Endothelial cell of umbilical vein (primary cell): ENCODE results near the gene AGMO. TPM values are rescaled to one million over a fixed set of nuclear protein-coding genes. Genes with fewer than 3 reads are reported as not detected.

Experiments used
- BruUV-seq: library from RNA; stranded (reverse); fragments of 400-500 nt; replicated peaks from 2 replicates; lab custom pipeline; 2021; lab: Mats Ljungman, UMichigan
- CTCF ChIA-PET: fragments of 300-600, 350-600 bp; sonication (Branson Sonifier 250); formaldehyde crosslinking; loops from one replicate; lab custom pipeline; 2021; ENCODE audit warnings: antibody characterized with exemption, inconsistent platforms; lab: Charles Lee
- POLR2A ChIA-PET: fragments of 300-600, 350-600 bp; sonication (Branson Sonifier 250); formaldehyde crosslinking; loops from one replicate; lab custom pipeline; 2021; ENCODE audit warnings: antibody characterized with exemption, inconsistent platforms; lab: Charles Lee
- DNase-seq: peaks from one replicate; pipeline ENCODE4 v3.0.0-alpha.2; 2011; ENCODE audit warnings: low read depth, low spot score
- FAIRE-seq: peaks from 2 replicates; lab custom pipeline; 2011; peaks lifted over from hg19 to GRCh38; lab: Jason Lieb, UNC
- H2AFZ ChIP-seq: 2 replicates; pipeline ENCODE4 v1.6.0; 2012; ENCODE audit warnings: low read depth, low read length, control low read depth, inconsistent platforms
- H3K27ac ChIP-seq: 2 replicates; pipeline ENCODE4 v1.5.1; 2011; ENCODE audit warnings: low read depth, mild to moderate bottlenecking, control low read depth, low read length, moderate library complexity; ENCODE audit not compliant: insufficient read depth
- H3K27me3 ChIP-seq, 2 experiments: 2 replicates each; pipeline versions ENCODE4 v1.6.0 to v1.6.1; 2011; ENCODE audit warnings: low read length in 2 of 2, mixed read lengths in 1 of 2; ENCODE audit not compliant: control insufficient read depth in 2 of 2, insufficient read depth in 2 of 2
- H3K36me3 ChIP-seq, 2 experiments: 2 replicates in 1 of 2; 3 replicates in 1 of 2; pipeline ENCODE4 v1.5.1; 2011; ENCODE audit warnings: low read length in 2 of 2, mild to moderate bottlenecking in 1 of 2, moderate library complexity in 1 of 2; ENCODE audit not compliant: control insufficient read depth in 2 of 2, insufficient read depth in 2 of 2; ENCODE audit errors: extremely low read depth in 1 of 2
- H3K4me1 ChIP-seq: 3 replicates; pipeline ENCODE4 v1.5.1; 2011; ENCODE audit warnings: mild to moderate bottlenecking, low read length; ENCODE audit not compliant: control insufficient read depth, insufficient read depth; ENCODE audit errors: extremely low read depth
- H3K4me2 ChIP-seq: 2 replicates; pipeline ENCODE4 v1.6.1; 2011; ENCODE audit warnings: low read length, control low read depth, mixed read lengths; ENCODE audit not compliant: insufficient read depth
- H3K4me3 ChIP-seq, 3 experiments: fragments of 200-600 bp in 1 of 3; sonication (generic), shearing (Covaris generic) in 1 of 3; replicated peaks in 1 of 3; 2 replicates each; pipeline ENCODE4 v1.5.1; 2011 to 2016; ENCODE audit warnings: control low read depth in 3 of 3, low read length in 3 of 3, mild to moderate bottlenecking in 2 of 3, inconsistent platforms in 1 of 3, low read depth in 1 of 3, moderate library complexity in 1 of 3; ENCODE audit not compliant: insufficient read depth in 1 of 3
- H3K79me2 ChIP-seq: 2 replicates; pipeline ENCODE4 v1.6.0; 2012; ENCODE audit warnings: low read length, inconsistent platforms; ENCODE audit not compliant: control insufficient read depth, insufficient read depth
- H3K9ac ChIP-seq: replicated peaks from 2 replicates; pipeline ENCODE3; 2011; ENCODE audit warnings: low read length, control low read depth; ENCODE audit not compliant: insufficient read depth; ENCODE audit errors: extremely low read depth
- H3K9me1 ChIP-seq: replicated peaks from 3 replicates; pipeline ENCODE4 v1.6.0; 2011; ENCODE audit warnings: mild to moderate bottlenecking, low read length; ENCODE audit not compliant: control insufficient read depth, insufficient read depth; ENCODE audit errors: extremely low read depth
- H3K9me3 ChIP-seq: replicated peaks from 2 replicates; pipeline ENCODE4 v1.5.1; 2012; ENCODE audit warnings: low read length, inconsistent platforms; ENCODE audit not compliant: control insufficient read depth, insufficient read depth
- H4K20me1 ChIP-seq: replicated peaks from 2 replicates; pipeline ENCODE3; 2011; ENCODE audit warnings: mild to moderate bottlenecking, low read length; ENCODE audit not compliant: control insufficient read depth, insufficient read depth; ENCODE audit errors: extremely low read depth
- EZH2 ChIP-seq: IDR thresholded peaks from 2 replicates; pipeline ENCODE4 v1.6.1; 2012; ENCODE audit warnings: borderline replicate concordance, low read depth, mild to moderate bottlenecking, moderate library complexity, low read length, inconsistent platforms; ENCODE audit not compliant: severe bottlenecking
- FOS ChIP-seq: IDR thresholded peaks from 2 replicates; pipeline ENCODE4 v1.6.1; 2011; ENCODE audit warnings: mild to moderate bottlenecking, low read length, moderate library complexity, borderline replicate concordance; ENCODE audit not compliant: insufficient read depth
- GATA2 ChIP-seq: IDR thresholded peaks from 2 replicates; pipeline ENCODE4 v1.7.0; 2011; ENCODE audit warnings: low read depth, mild to moderate bottlenecking, moderate library complexity, mixed read lengths, low read length; ENCODE audit not compliant: insufficient read length, insufficient read depth
- JUN ChIP-seq: IDR thresholded peaks from 2 replicates; pipeline ENCODE4 v1.6.1; 2011; ENCODE audit warnings: borderline replicate concordance, low read depth; ENCODE audit not compliant: insufficient read length, insufficient read depth
- MYC ChIP-seq: IDR thresholded peaks from one replicate; pipeline ENCODE4 v1.6.1; 2011; ENCODE audit warnings: mild to moderate bottlenecking, low read depth, low read length
- POLR2A ChIP-seq: IDR thresholded peaks from 2 replicates; pipeline ENCODE4 v1.6.1; 2012; ENCODE audit warnings: low read depth, mild to moderate bottlenecking, control low read depth, low read length
- POLR2AphosphoS5 ChIP-seq: IDR thresholded peaks from 2 replicates; pipeline ENCODE4 v1.6.1; 2012; ENCODE audit warnings: low read depth, mild to moderate bottlenecking, control low read depth, low read length, moderate library complexity; ENCODE audit not compliant: insufficient read depth
- dilution Hi-C: fragments of 300-500 bp; cut with MboI; formaldehyde crosslinking; loops from one replicate; pipeline ENCODE4 v1.15.0; 2019; ENCODE audit warnings: low sequenced_read_pairs; ENCODE audit not compliant: extremely low pct_ligation_motif_present
- intact Hi-C: fragments of 100-400 bp; cut with micrococcal nuclease; formaldehyde crosslinking; loops from one replicate; pipeline ENCODE4 v1.10.0; 2022
- polyA plus RNA-seq, 4 experiments: library from polyadenylated mRNA; depleted of rRNA in 3 of 4; stranded (reverse) in 3 of 4; unstranded in 1 of 4; fragments of >200 nt; gene quantifications; 2 replicates each; pipeline versions ENCODE4 v1.2.1 to v1.2.3, GENCODE V29; 2011 to 2012; ENCODE audit warnings: missing spikeins in 1 of 4
- total RNA-seq: library from RNA; stranded (reverse); gene quantifications from 2 replicates; pipeline ENCODE4 v1.2.3, GENCODE V29; 2021
- TF ChIP-seq, protein P1 (sequence below): IDR thresholded peaks from 2 replicates; pipeline ENCODE4 v1.6.1; 2011; ENCODE audit not compliant: insufficient read depth, insufficient read length
- TF ChIP-seq, protein P2 (sequence below), 2 donors: IDR thresholded peaks; 1 replicate in 1 of 2; 2 replicates in 1 of 2; pipeline ENCODE4 v1.5.1; 2011; ENCODE audit warnings: low read length in 2 of 2, mild to moderate bottlenecking in 2 of 2, moderate library complexity in 2 of 2, control low read depth in 1 of 2, inconsistent platforms in 1 of 2, low read depth in 1 of 2; ENCODE audit not compliant: insufficient read depth in 1 of 2; ENCODE audit errors: extremely low read depth in 1 of 2

Gene AGMO
- total and polyA plus RNA-seq, 2 donors (not counting 3 experiments of a cell fraction or from before 2014, with no cell fraction given): 0.23 to 0.40 TPM

- peaks cover 7% of the 10 kb centered on the region for H3K4me1 ChIP-seq
- no peaks in the 10 kb centered on the region for H3K79me2 ChIP-seq
- no TSS peak for BruUV-seq
- ChIA-PET CTCF (no interaction called here), POLR2A (no interaction called here)
- no peaks in the 10 kb centered on the region for H3K9me1 ChIP-seq
- H3K27me3 ChIP-seq: no peaks in the 10 kb centered on the region
- TF ChIP-seq POLR2AphosphoS5 (no peak), GATA2 (no peak), MYC (no peak), EZH2 (no peak), FOS (no peak), JUN (no peak), POLR2A (no peak)
- TF ChIP-seq, protein P1, sequence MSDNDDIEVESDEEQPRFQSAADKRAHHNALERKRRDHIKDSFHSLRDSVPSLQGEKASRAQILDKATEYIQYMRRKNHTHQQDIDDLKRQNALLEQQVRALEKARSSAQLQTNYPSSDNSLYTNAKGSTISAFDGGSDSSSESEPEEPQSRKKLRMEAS: no peak
- TF ChIP-seq, protein P2, sequence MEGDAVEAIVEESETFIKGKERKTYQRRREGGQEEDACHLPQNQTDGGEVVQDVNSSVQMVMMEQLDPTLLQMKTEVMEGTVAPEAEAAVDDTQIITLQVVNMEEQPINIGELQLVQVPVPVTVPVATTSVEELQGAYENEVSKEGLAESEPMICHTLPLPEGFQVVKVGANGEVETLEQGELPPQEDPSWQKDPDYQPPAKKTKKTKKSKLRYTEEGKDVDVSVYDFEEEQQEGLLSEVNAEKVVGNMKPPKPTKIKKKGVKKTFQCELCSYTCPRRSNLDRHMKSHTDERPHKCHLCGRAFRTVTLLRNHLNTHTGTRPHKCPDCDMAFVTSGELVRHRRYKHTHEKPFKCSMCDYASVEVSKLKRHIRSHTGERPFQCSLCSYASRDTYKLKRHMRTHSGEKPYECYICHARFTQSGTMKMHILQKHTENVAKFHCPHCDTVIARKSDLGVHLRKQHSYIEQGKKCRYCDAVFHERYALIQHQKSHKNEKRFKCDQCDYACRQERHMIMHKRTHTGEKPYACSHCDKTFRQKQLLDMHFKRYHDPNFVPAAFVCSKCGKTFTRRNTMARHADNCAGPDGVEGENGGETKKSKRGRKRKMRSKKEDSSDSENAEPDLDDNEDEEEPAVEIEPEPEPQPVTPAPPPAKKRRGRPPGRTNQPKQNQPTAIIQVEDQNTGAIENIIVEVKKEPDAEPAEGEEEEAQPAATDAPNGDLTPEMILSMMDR (IDR thresholded peaks at IDR 0.05; ENCODE audit: extremely low read depth in 1 of 2, insufficient read depth in 1 of 2, low read depth in 1 of 2, low read length in 2 of 2): no peak
- dilution Hi-C loops: no loop called here
- no peak overlapping the region for H3K27ac ChIP-seq
- H2AFZ ChIP-seq: no peak overlapping the region
- H3K36me3 ChIP-seq: no peaks in the 10 kb centered on the region
- H3K4me3 ChIP-seq: no peak overlapping the region
- no peak overlapping the region for H3K9ac ChIP-seq
- intact Hi-C loops: no loop called here
- H3K9me3 ChIP-seq: no peaks in the 10 kb centered on the region
- H3K4me2 ChIP-seq: no peak overlapping the region
- H4K20me1 ChIP-seq: no peaks in the 10 kb centered on the region
- DNase-seq: no peak
- FAIRE-seq: no peak
Observed at GRCh38 chr7:15215616-15216015, 346.2 kb downstream of the AGMO start.
